A673 (cell line): ENCODE measurements around the gene TRIM60. TPM values are rescaled to one million over a fixed set of nuclear protein-coding genes. Genes with fewer than 3 reads are reported as not detected.
"Not testable (repeated sequence)": the region's sequence is repeated elsewhere in the genome, so short reads cannot be mapped to it uniquely, and the experiment has no call there.

ENCODE experiments used
- BruUV-seq: library from RNA; stranded (reverse); fragments of 400-500 nt; replicated peaks from 2 replicates; lab custom pipeline; 2021; lab: Mats Ljungman, UMichigan
- CTCF ChIA-PET: fragments of 300-600 bp; sonication (Branson Sonifier 250); formaldehyde crosslinking; loops from one replicate; lab custom pipeline; 2022; ENCODE audit warnings: antibody characterized with exemption; lab: Charles Lee
- POLR2A ChIA-PET: fragments of 300-600 bp; sonication (Branson Sonifier 250); formaldehyde crosslinking; loops from one replicate; lab custom pipeline; 2022; ENCODE audit warnings: antibody characterized with exemption; ENCODE audit not compliant: low non-redundant PET; lab: Charles Lee
- DNase-seq: peaks from one replicate; pipeline ENCODE4 v3.0.0-alpha.2; 2015; ENCODE audit warnings: low spot score
- H3K27ac ChIP-seq: fragments of 200-600 bp; sonication (generic); 2 replicates; pipeline ENCODE4 v1.5.1; 2016; ENCODE audit warnings: mixed run types, low read depth, mild to moderate bottlenecking, mixed read lengths, antibody characterized with exemption, low read length; ENCODE audit not compliant: poor library complexity, severe bottlenecking
- H3K27me3 ChIP-seq: fragments of 200-600 bp; sonication (generic); replicated peaks from 2 replicates; pipeline ENCODE4 v1.6.1; 2017; ENCODE audit warnings: mixed run types, low read depth, mild to moderate bottlenecking, mixed read lengths, antibody characterized with exemption, low read length; ENCODE audit not compliant: insufficient read depth, poor library complexity
- H3K36me3 ChIP-seq: fragments of 200-600 bp; sonication (generic); 2 replicates; pipeline ENCODE4 v1.6.1; 2016; ENCODE audit warnings: mixed run types, mild to moderate bottlenecking, mixed read lengths, antibody characterized with exemption, low read length; ENCODE audit not compliant: insufficient read depth, poor library complexity, severe bottlenecking
- H3K4me1 ChIP-seq: fragments of 200-600 bp; sonication (generic); 2 replicates; pipeline ENCODE4 v1.6.1; 2017; ENCODE audit warnings: mixed run types, mild to moderate bottlenecking, mixed read lengths, antibody characterized with exemption, low read length; ENCODE audit not compliant: insufficient read depth, poor library complexity, severe bottlenecking
- H3K4me3 ChIP-seq: fragments of 200-600 bp; sonication (generic); 2 replicates; pipeline ENCODE4 v1.5.1; 2016; ENCODE audit warnings: low read depth, mixed run types, mild to moderate bottlenecking, mixed read lengths, low read length; ENCODE audit not compliant: poor library complexity, severe bottlenecking
- H3K9me3 ChIP-seq: fragments of 200-600 bp; sonication (generic); 2 replicates; pipeline ENCODE4 v1.6.1; 2016; ENCODE audit warnings: mixed run types, low read depth, mild to moderate bottlenecking, mixed read lengths, antibody characterized with exemption, low read length; ENCODE audit not compliant: poor library complexity, severe bottlenecking
- CTCF ChIP-seq: fragments of 300-800, 200-600 bp; sonication (generic); conservative IDR thresholded peaks from 2 replicates; pipeline ENCODE4 v1.5.1; 2017; ENCODE audit warnings: low read depth, mild to moderate bottlenecking, antibody characterized with exemption, low read length, moderate library complexity, mixed read lengths
- EZH2 ChIP-seq: fragments of 200-600 bp; sonication (generic); IDR thresholded peaks from 2 replicates; pipeline ENCODE4 v1.6.1; 2017; ENCODE audit warnings: borderline replicate concordance, low read depth, mild to moderate bottlenecking, mixed read lengths, antibody characterized with exemption, low read length; ENCODE audit not compliant: poor library complexity, severe bottlenecking
- intact Hi-C: fragments of 100-400 bp; cut with micrococcal nuclease; formaldehyde crosslinking; loops from one replicate; pipeline ENCODE4 v1.10.0; 2022; ENCODE audit not compliant: unreplicated experiment
- total RNA-seq: library from RNA; stranded (reverse); gene quantifications from 2 replicates; pipeline ENCODE4 v1.2.3, GENCODE V29; 2021

The TRIM60 gene
- total RNA-seq, 1 experiment from 2014 or later, result not detected

GRCh38 chr4:164997324-164997723 lies 34.5 kb upstream of the TRIM60 start:
- Histone ChIP-seq H3K4me1 (peaks cover 7% of the 10 kb centered on the region), H3K4me3 (no peak overlapping the region), H3K9me3 (no peaks in the 10 kb centered on the region), H3K27me3 (no peaks in the 10 kb centered on the region), H3K27ac (no peak overlapping the region), H3K36me3 (no peaks in the 10 kb centered on the region)
- no TSS peak for BruUV-seq
- ChIA-PET POLR2A (no interaction called here), CTCF (no interaction called here)
- peak; percentile 40; the same call in 1 of the 2 replicates for TF ChIP-seq CTCF
- TF ChIP-seq EZH2, result no peak
- intact Hi-C loops, result loop anchor here (2.0 kb wide), 1 partner anchor 219 kb away; no protein-coding TSS in a partner anchor
- peak; percentile 45 for DNase-seq

- ChIA-PET POLR2A (no interaction called here), CTCF (no interaction called here)
- Histone ChIP-seq H3K9me3 (no peaks in the 10 kb centered on the region), H3K4me1 (peaks cover 7% of the 10 kb centered on the region), H3K27me3 (no peaks in the 10 kb centered on the region), H3K36me3 (no peaks in the 10 kb centered on the region), H3K27ac (no peak overlapping the region), H3K4me3 (no peak overlapping the region)
- TF ChIP-seq CTCF (no peak), EZH2 (no peak)
- intact Hi-C loops, result loop anchor here (2.0 kb wide), 1 partner anchor 219 kb away; no protein-coding TSS in a partner anchor
- DNase-seq, result peak; percentile 48
- no TSS peak for BruUV-seq
Observed at GRCh38 chr4:164997941-164998340, 33.9 kb upstream of the TRIM60 start.

- intact Hi-C loops, BruUV-seq, H3K4me3 ChIP-seq, H3K9me3 ChIP-seq, CTCF ChIA-PET, H3K36me3 ChIP-seq, H3K27ac ChIP-seq, DNase-seq, H3K4me1 ChIP-seq, POLR2A ChIA-PET, H3K27me3 ChIP-seq: not testable (repeated sequence)
Observed at GRCh38 chr4:164998526-164999080, 33.2 kb upstream of the TRIM60 start.

GRCh38 chr4:165001957-165002356 lies 29.8 kb upstream of the TRIM60 start:
- H3K36me3 ChIP-seq, intact Hi-C loops, DNase-seq, H3K4me3 ChIP-seq, CTCF ChIA-PET, H3K4me1 ChIP-seq, H3K27ac ChIP-seq, BruUV-seq, H3K27me3 ChIP-seq, POLR2A ChIA-PET, H3K9me3 ChIP-seq: not testable (repeated sequence)
